Measurements from ENCODE around the gene GRK3.
"Not testable (repeated sequence)": the region's sequence is repeated elsewhere in the genome, so short reads cannot be mapped to it uniquely, and the experiment has no call there.

GRK3 gene

GRCh38 chr22:25704701-25705100 lies 140.2 kb downstream of the GRK3 start:
- Histone ChIP-seq H3K27ac (ENCODE audit: low read depth, low read length) (no peak overlapping the region), H3K79me2 (ENCODE audit: control insufficient read depth, low read length) (no peaks in the 10 kb centered on the region), H3K9me2 (replicated peaks; ENCODE audit: control insufficient read depth, low read length) (no peaks in the 10 kb centered on the region), H3K4me2 (ENCODE audit: low read length) (no peak overlapping the region), H3K9me3 (ENCODE audit: control insufficient read depth, insufficient read depth, low read length) (no peaks in the 10 kb centered on the region), H3K36me3 (ENCODE audit: control insufficient read depth, low read length) (no peaks in the 10 kb centered on the region), H3K4me3 (ENCODE audit: low read length) (no peak overlapping the region), H3K27me3 (ENCODE audit: control insufficient read depth, low read length) (no peaks in the 10 kb centered on the region), H4K20me1 (ENCODE audit: control insufficient read depth, insufficient read depth, low read depth, low read length) (no peaks in the 10 kb centered on the region), H3K4me1 (ENCODE audit: control insufficient read depth, low read length) (no peaks in the 10 kb centered on the region), H3F3A (ENCODE audit: control insufficient read depth, insufficient read depth) (no peaks in the 10 kb centered on the region; the same call in 1 of the 2 replicates)
- TF ChIP-seq CTCF (IDR thresholded peaks at IDR 0.05; ENCODE audit: low read depth, low read length, poor library complexity, severe bottlenecking) (no peak), EZH2phosphoT487 (IDR thresholded peaks at IDR 0.05; ENCODE audit: borderline replicate concordance, low read length) (no peak)

DNA sequence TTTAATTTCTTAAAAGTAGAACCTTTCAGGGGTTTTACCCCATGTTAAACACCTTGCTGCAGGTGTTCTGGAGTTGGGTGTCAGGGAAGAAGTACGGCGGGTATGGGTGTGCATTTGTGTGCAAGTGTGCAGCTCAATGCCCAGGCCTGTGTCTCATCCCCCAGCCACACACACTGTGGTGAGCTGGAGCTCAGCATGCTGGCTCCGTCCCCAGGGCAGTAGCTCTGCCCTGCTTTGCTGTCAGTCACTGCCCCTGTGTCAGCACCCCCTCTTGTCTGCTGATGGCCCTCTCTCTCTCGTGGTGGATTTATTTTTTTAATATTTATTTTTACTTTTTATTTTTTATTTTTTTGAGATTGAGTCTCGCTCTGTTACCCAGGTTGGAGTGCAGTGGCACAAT lies 141.7 kb downstream of the GRK3 start:
- H3F3A ChIP-seq (ENCODE audit: control insufficient read depth, insufficient read depth): no peaks in the 10 kb centered on the region; the same call in 1 of the 2 replicates
- H3K9me2 ChIP-seq (replicated peaks; ENCODE audit: control insufficient read depth, low read length): no peaks in the 10 kb centered on the region
- H3K27me3 ChIP-seq (ENCODE audit: control insufficient read depth, low read length): no peaks in the 10 kb centered on the region
- no peaks in the 10 kb centered on the region for H4K20me1 ChIP-seq (ENCODE audit: control insufficient read depth, insufficient read depth, low read depth, low read length)
- TF ChIP-seq EZH2phosphoT487 (IDR thresholded peaks at IDR 0.05; ENCODE audit: borderline replicate concordance, low read length) (no peak), CTCF (IDR thresholded peaks at IDR 0.05; ENCODE audit: low read depth, low read length, poor library complexity, severe bottlenecking) (no peak)
- H3K36me3 ChIP-seq (ENCODE audit: control insufficient read depth, low read length): no peaks in the 10 kb centered on the region
- no peak overlapping the region for H3K4me2 ChIP-seq (ENCODE audit: low read length)
- no peaks in the 10 kb centered on the region for H3K4me1 ChIP-seq (ENCODE audit: control insufficient read depth, low read length)
- no peak overlapping the region for H3K4me3 ChIP-seq (ENCODE audit: low read length)
- no peaks in the 10 kb centered on the region for H3K9me3 ChIP-seq (ENCODE audit: control insufficient read depth, insufficient read depth, low read length)
- H3K27ac ChIP-seq (ENCODE audit: low read depth, low read length): no peak overlapping the region
- H3K79me2 ChIP-seq (ENCODE audit: control insufficient read depth, low read length): no peaks in the 10 kb centered on the region

GRCh38 chr22:25708430-25708829 lies 144.0 kb downstream of the GRK3 start:
- not testable (repeated sequence) for H3K4me2 ChIP-seq (ENCODE audit: low read length); H3K27me3 ChIP-seq (ENCODE audit: control insufficient read depth, low read length); H3K4me3 ChIP-seq (ENCODE audit: low read length); H3K27ac ChIP-seq (ENCODE audit: low read depth, low read length); H3F3A ChIP-seq (ENCODE audit: control insufficient read depth, insufficient read depth); H3K9me3 ChIP-seq (ENCODE audit: control insufficient read depth, insufficient read depth, low read length); H4K20me1 ChIP-seq (ENCODE audit: control insufficient read depth, insufficient read depth, low read depth, low read length); H3K79me2 ChIP-seq (ENCODE audit: control insufficient read depth, low read length); H3K36me3 ChIP-seq (ENCODE audit: control insufficient read depth, low read length); H3K4me1 ChIP-seq (ENCODE audit: control insufficient read depth, low read length); H3K9me2 ChIP-seq (replicated peaks; ENCODE audit: control insufficient read depth, low read length)

GRCh38 chr22:25709758-25710157 lies 145.3 kb downstream of the GRK3 start:
- H3F3A ChIP-seq (ENCODE audit: control insufficient read depth, insufficient read depth): no peaks in the 10 kb centered on the region
- TF ChIP-seq EZH2phosphoT487 (IDR thresholded peaks at IDR 0.05; ENCODE audit: borderline replicate concordance, low read length) (no peak), CTCF (IDR thresholded peaks at IDR 0.05; ENCODE audit: low read depth, low read length, poor library complexity, severe bottlenecking) (no peak)
- H3K27ac ChIP-seq (ENCODE audit: low read depth, low read length): no peak overlapping the region
- H3K79me2 ChIP-seq (ENCODE audit: control insufficient read depth, low read length): no peaks in the 10 kb centered on the region
- no peaks in the 10 kb centered on the region for H4K20me1 ChIP-seq (ENCODE audit: control insufficient read depth, insufficient read depth, low read depth, low read length)
- no peaks in the 10 kb centered on the region for H3K9me2 ChIP-seq (replicated peaks; ENCODE audit: control insufficient read depth, low read length)
- no peaks in the 10 kb centered on the region for H3K9me3 ChIP-seq (ENCODE audit: control insufficient read depth, insufficient read depth, low read length)
- H3K4me2 ChIP-seq (ENCODE audit: low read length): no peak overlapping the region
- no peaks in the 10 kb centered on the region for H3K36me3 ChIP-seq (ENCODE audit: control insufficient read depth, low read length)
- no peaks in the 10 kb centered on the region for H3K27me3 ChIP-seq (ENCODE audit: control insufficient read depth, low read length)
- H3K4me1 ChIP-seq (ENCODE audit: control insufficient read depth, low read length): no peaks in the 10 kb centered on the region
- H3K4me3 ChIP-seq (ENCODE audit: low read length): no peak overlapping the region

Measured in DOHH2 (cell line).